SK-N-SH (cell line): ENCODE results near the gene EDA2R. TPM values are rescaled to one million over a fixed set of nuclear protein-coding genes. Genes with fewer than 3 reads are reported as not detected.

Experiments
- CTCF ChIA-PET: fragments of 300-600, 350-600 bp; formaldehyde crosslinking; extraction: SDS; loops from one replicate; lab custom pipeline; 2021; lab: Yijun Ruan, JAX
- POLR2A ChIA-PET: fragments of 350-600 bp; sonication (Branson Sonifier 250); formaldehyde crosslinking; extraction: SDS; loops from one replicate; lab custom pipeline; 2020; ENCODE audit warnings: antibody characterized with exemption, inconsistent platforms; lab: Yijun Ruan, JAX
- DNase-seq: peaks from one replicate; pipeline ENCODE4 v3.0.0; 2012
- H2AFZ ChIP-seq: fragments of 200-600 bp; sonication (generic); 2 replicates; pipeline ENCODE4 v1.8.1; 2016; ENCODE audit warnings: antibody characterized with exemption, mild to moderate bottlenecking, low read depth
- H3F3A ChIP-seq: fragments of 200-600 bp; sonication (generic); replicated peaks from 2 replicates; pipeline ENCODE3; 2016; ENCODE audit warnings: antibody characterized with exemption, mild to moderate bottlenecking; ENCODE audit not compliant: insufficient read depth
- H3K27ac ChIP-seq, 2 experiments: fragments of 200-500 bp in 1 of 2; fragments of 200-600 bp in 1 of 2; sonication (Bioruptor generic) in 1 of 2; sonication (generic), shearing (Covaris generic) in 1 of 2; 2 replicates each; pipeline versions ENCODE4 v1.5.1 to v1.6.1; 2014 to 2016; ENCODE audit warnings: low read depth in 2 of 2, inconsistent platforms in 1 of 2, low read length in 1 of 2, mild to moderate bottlenecking in 1 of 2, mixed read lengths in 1 of 2
- H3K27me3 ChIP-seq: fragments of 200-600 bp; sonication (generic), shearing (Covaris generic); 2 replicates; pipeline ENCODE4 v1.6.1; 2016; ENCODE audit warnings: mixed run types; ENCODE audit not compliant: insufficient read depth
- H3K36me3 ChIP-seq, 2 experiments: fragments of 200-500 bp in 1 of 2; fragments of 200-600 bp in 1 of 2; sonication (Bioruptor generic) in 1 of 2; sonication (generic) in 1 of 2; replicated peaks in 1 of 2; 2 replicates each; pipeline versions ENCODE3 to v1.5.1; 2014 to 2016; ENCODE audit warnings: low read length in 1 of 2, mild to moderate bottlenecking in 1 of 2; ENCODE audit not compliant: insufficient read depth in 2 of 2, control insufficient read depth in 1 of 2
- H3K4me1 ChIP-seq, 2 experiments: fragments of 200-500 bp in 1 of 2; fragments of 200-600 bp in 1 of 2; sonication (Bioruptor generic) in 1 of 2; sonication (generic), shearing (Covaris generic) in 1 of 2; 2 replicates each; pipeline versions ENCODE4 v1.5.1 to v1.6.1; 2014 to 2016; ENCODE audit warnings: low read depth in 1 of 2, low read length in 1 of 2, mixed run types in 1 of 2; ENCODE audit not compliant: insufficient read depth in 2 of 2, control insufficient read depth in 1 of 2
- H3K4me2 ChIP-seq: fragments of 200-600 bp; sonication (generic), shearing (Covaris generic); 2 replicates; pipeline ENCODE4 v1.6.1; 2017; ENCODE audit warnings: mixed run types
- H3K4me3 ChIP-seq, 2 experiments: fragments of 200-500 bp in 1 of 2; fragments of 200-600 bp in 1 of 2; sonication (Bioruptor generic) in 1 of 2; sonication (generic), shearing (Covaris generic) in 1 of 2; 2 replicates each; pipeline versions ENCODE4 v1.5.1 to v1.8.1; 2014 to 2016; ENCODE audit warnings: low read depth in 2 of 2, inconsistent platforms in 1 of 2, low read length in 1 of 2, mild to moderate bottlenecking in 1 of 2, mixed read lengths in 1 of 2, moderate library complexity in 1 of 2
- H3K79me2 ChIP-seq: fragments of 200-600 bp; sonication (generic); 2 replicates; pipeline ENCODE4 v1.8.1; 2017; ENCODE audit warnings: mild to moderate bottlenecking; ENCODE audit not compliant: insufficient read depth
- H3K9ac ChIP-seq: fragments of 200-600 bp; sonication (generic); 2 replicates; pipeline ENCODE4 v1.6.1; 2017; ENCODE audit warnings: mixed run types
- H3K9me2 ChIP-seq: fragments of 200-600 bp; sonication (generic); 2 replicates; pipeline ENCODE4 v1.6.1; 2017; ENCODE audit warnings: mixed run types
- H3K9me3 ChIP-seq: fragments of 200-600 bp; sonication (generic); 2 replicates; pipeline ENCODE4 v1.6.1; 2017; ENCODE audit warnings: mixed run types, mild to moderate bottlenecking, moderate library complexity
- H4K20me1 ChIP-seq: fragments of 200-600 bp; sonication (generic); 2 replicates; pipeline ENCODE4 v1.6.1; 2017; ENCODE audit warnings: mild to moderate bottlenecking, mixed run types; ENCODE audit not compliant: insufficient read depth
- CHD2 ChIP-seq: fragments of 150-350 bp; IDR thresholded peaks from 2 replicates; pipeline ENCODE4 v1.6.1; 2018; ENCODE audit warnings: low read length; ENCODE audit not compliant: partially characterized antibody
- CTCF ChIP-seq: fragments of 200-600 bp; sonication (generic); IDR thresholded peaks from 2 replicates; pipeline ENCODE4 v1.6.1; 2017; ENCODE audit warnings: antibody characterized with exemption, mild to moderate bottlenecking, moderate library complexity
- EZH2phosphoT487 ChIP-seq: fragments of 200-600 bp; sonication (generic); IDR thresholded peaks from 2 replicates; pipeline ENCODE4 v1.6.1; 2017; ENCODE audit warnings: low read depth, mixed run types, mild to moderate bottlenecking, antibody characterized with exemption, moderate library complexity, borderline replicate concordance
- FOSL2 ChIP-seq: IDR thresholded peaks from 2 replicates; pipeline ENCODE4 v1.4.0; 2012; ENCODE audit warnings: low read depth, mild to moderate bottlenecking, moderate library complexity, borderline replicate concordance
- GATA2 ChIP-seq: sonication (generic); formaldehyde crosslinking; IDR thresholded peaks from 2 replicates; pipeline ENCODE4 v1.5.0; 2020; ENCODE audit warnings: mild to moderate bottlenecking, missing genetic modification reagents
- JUND ChIP-seq: IDR thresholded peaks from 2 replicates; pipeline ENCODE4 v1.4.0; 2012
- MEF2A ChIP-seq: IDR thresholded peaks from 2 replicates; pipeline ENCODE4 v1.4.0; 2012; ENCODE audit warnings: low read depth, borderline replicate concordance
- RAD21 ChIP-seq: IDR thresholded peaks from 2 replicates; pipeline ENCODE4 v1.6.1; 2012; ENCODE audit warnings: mild to moderate bottlenecking, low read length
- RCOR1 ChIP-seq: fragments of 150-350 bp; IDR thresholded peaks from 2 replicates; pipeline ENCODE4 v1.6.1; 2017; ENCODE audit warnings: antibody characterized with exemption, low read length
- RXRA ChIP-seq: IDR thresholded peaks from 2 replicates; pipeline ENCODE4 v1.4.0; 2012; ENCODE audit warnings: low read depth, mild to moderate bottlenecking, borderline replicate concordance
- TAF1 ChIP-seq: IDR thresholded peaks from 2 replicates; pipeline ENCODE4 v1.6.1; 2012; ENCODE audit warnings: low read depth, mild to moderate bottlenecking, low read length, moderate library complexity, borderline replicate concordance
- TCF12 ChIP-seq: IDR thresholded peaks from 2 replicates; pipeline ENCODE4 v1.4.0; 2012
- WGBS: methylation state at CpG from one replicate; pipeline ENCODE4 v1.1.6; 2017; ENCODE audit warnings: low lambda C conversion rate; 5-methylcytosine and 5-hydroxymethylcytosine counted together
- polyA plus RNA-seq, 3 experiments: library from polyadenylated mRNA; depleted of rRNA; stranded (reverse); fragments of >200 nt; gene quantifications; 2 replicates each; pipeline ENCODE4 v1.2.3, GENCODE V29; 2012
- TF ChIP-seq, protein P1 (sequence below): IDR thresholded peaks from 2 replicates; pipeline ENCODE4; 2012
- TF ChIP-seq, protein P2 (sequence below): fragments of 150-350 bp; IDR thresholded peaks from 2 replicates; pipeline ENCODE4 v1.6.1; 2017; ENCODE audit warnings: antibody characterized with exemption, low read length, low read depth, borderline replicate concordance
- TF ChIP-seq, protein P3 (sequence below): fragments of 150-350 bp; IDR thresholded peaks from 2 replicates; pipeline ENCODE4 v1.6.1; 2016; ENCODE audit warnings: mild to moderate bottlenecking, low read depth, low read length

The EDA2R gene
- polyA plus RNA-seq, 1 of the 3 experiments (the other 2 are of a cell fraction): 23.0 TPM

GRCh38 chrX:66632473-66632872, 6.4 kb downstream of the EDA2R start:
- 11% methylated on average over 2 of the region's 2 CpGs for WGBS
- Histone ChIP-seq H3K27me3 (no peaks in the 10 kb centered on the region), H3K36me3 (peaks cover 0 to 5% of the 10 kb centered on the region in 2 experiments), H3K4me1 (peaks cover 0 to 12% of the 10 kb centered on the region in 2 experiments; a peak in 1 of 4 replicates), H3K4me2 (peak overlapping the region; percentile 77), H3K9me2 (no peaks in the 10 kb centered on the region), H3F3A (peaks cover 36% of the 10 kb centered on the region), H3K79me2 (peaks cover 93% of the 10 kb centered on the region), H3K4me3 (0 out of 4 replicates have a peak overlapping the region, but pooled peaks of 1 of the 2 experiments have one; percentile 2), H3K27ac (peak overlapping the region in 1 of 2 experiments; percentile 87; a peak in 2 of 4 replicates), H4K20me1 (peaks cover 75% of the 10 kb centered on the region), H3K9ac (0 out of 2 replicates have a peak overlapping the region, but pooled peaks have one; percentile 30), H2AFZ (no peak overlapping the region), H3K9me3 (no peaks in the 10 kb centered on the region)
- DNase-seq: no peak
- POLR2A ChIA-PET: interaction anchor here (0.6 kb wide), 1 partner anchor 872 kb away, joined by 3 read pairs; no protein-coding TSS in a partner anchor
- TF ChIP-seq, protein P1, sequence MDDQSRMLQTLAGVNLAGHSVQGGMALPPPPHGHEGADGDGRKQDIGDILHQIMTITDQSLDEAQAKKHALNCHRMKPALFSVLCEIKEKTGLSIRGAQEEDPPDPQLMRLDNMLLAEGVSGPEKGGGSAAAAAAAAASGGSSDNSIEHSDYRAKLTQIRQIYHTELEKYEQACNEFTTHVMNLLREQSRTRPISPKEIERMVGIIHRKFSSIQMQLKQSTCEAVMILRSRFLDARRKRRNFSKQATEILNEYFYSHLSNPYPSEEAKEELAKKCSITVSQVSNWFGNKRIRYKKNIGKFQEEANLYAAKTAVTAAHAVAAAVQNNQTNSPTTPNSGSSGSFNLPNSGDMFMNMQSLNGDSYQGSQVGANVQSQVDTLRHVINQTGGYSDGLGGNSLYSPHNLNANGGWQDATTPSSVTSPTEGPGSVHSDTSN: 0 out of 2 replicates have a peak, but pooled peaks have one; percentile 9
- no peak for TF ChIP-seq EZH2phosphoT487
- peak; percentile 19; the same call in 1 of the 2 replicates for TF ChIP-seq JUND
- no peak for TF ChIP-seq MEF2A
- CTCF ChIA-PET: no interaction called here

- TF ChIP-seq CHD2 (no peak), RXRA (no peak), RAD21 (no peak), GATA2 (no peak), JUND (no peak), FOSL2 (no peak), TCF12 (no peak), TAF1 (no peak), CTCF (no peak), RCOR1 (no peak)
- TF ChIP-seq, protein P2, sequence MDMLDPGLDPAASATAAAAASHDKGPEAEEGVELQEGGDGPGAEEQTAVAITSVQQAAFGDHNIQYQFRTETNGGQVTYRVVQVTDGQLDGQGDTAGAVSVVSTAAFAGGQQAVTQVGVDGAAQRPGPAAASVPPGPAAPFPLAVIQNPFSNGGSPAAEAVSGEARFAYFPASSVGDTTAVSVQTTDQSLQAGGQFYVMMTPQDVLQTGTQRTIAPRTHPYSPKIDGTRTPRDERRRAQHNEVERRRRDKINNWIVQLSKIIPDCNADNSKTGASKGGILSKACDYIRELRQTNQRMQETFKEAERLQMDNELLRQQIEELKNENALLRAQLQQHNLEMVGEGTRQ: no peak
- TF ChIP-seq, protein P3, sequence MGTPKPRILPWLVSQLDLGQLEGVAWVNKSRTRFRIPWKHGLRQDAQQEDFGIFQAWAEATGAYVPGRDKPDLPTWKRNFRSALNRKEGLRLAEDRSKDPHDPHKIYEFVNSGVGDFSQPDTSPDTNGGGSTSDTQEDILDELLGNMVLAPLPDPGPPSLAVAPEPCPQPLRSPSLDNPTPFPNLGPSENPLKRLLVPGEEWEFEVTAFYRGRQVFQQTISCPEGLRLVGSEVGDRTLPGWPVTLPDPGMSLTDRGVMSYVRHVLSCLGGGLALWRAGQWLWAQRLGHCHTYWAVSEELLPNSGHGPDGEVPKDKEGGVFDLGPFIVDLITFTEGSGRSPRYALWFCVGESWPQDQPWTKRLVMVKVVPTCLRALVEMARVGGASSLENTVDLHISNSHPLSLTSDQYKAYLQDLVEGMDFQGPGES: no peak
- ChIA-PET POLR2A (no interaction called here), CTCF (no interaction called here)
- H2AFZ ChIP-seq: no peak overlapping the region
- no peaks in the 10 kb centered on the region for H3K27me3 ChIP-seq
- peaks cover 100% of the 10 kb centered on the region for H3K79me2 ChIP-seq
- 55% methylated on average over 3 of the region's 3 CpGs for WGBS
- no peak overlapping the region for H3K27ac ChIP-seq
- H3K36me3 ChIP-seq: peaks cover 0 to 5% of the 10 kb centered on the region in 2 experiments
- H4K20me1 ChIP-seq: peaks cover 98% of the 10 kb centered on the region
- H3K4me1 ChIP-seq: peaks cover 0 to 13% of the 10 kb centered on the region in 2 experiments; a peak in 1 of 4 replicates
- H3K4me3 ChIP-seq: no peak overlapping the region
- no peak for DNase-seq
- no peak overlapping the region for H3K4me2 ChIP-seq
- H3K9me2 ChIP-seq: no peaks in the 10 kb centered on the region
- H3K9me3 ChIP-seq: no peaks in the 10 kb centered on the region
- no peak overlapping the region for H3K9ac ChIP-seq
- peaks cover 4% of the 10 kb centered on the region for H3F3A ChIP-seq
Measured at GRCh38 chrX:66625525-66625924, 13.4 kb downstream of the EDA2R start.
